ENCODE measurements around the gene PPM1A. TPM values are rescaled to one million over a fixed set of nuclear protein-coding genes. Genes with fewer than 3 reads are reported as not detected.

PPM1A gene
- total and polyA plus RNA-seq, 2 donors (not counting 3 experiments of a cell fraction or from before 2014, with no cell fraction given), result 14.1 to 33.9 TPM

- H3K79me2 ChIP-seq (ENCODE audit: control insufficient read depth, insufficient read depth, low read length), result no peaks in the 10 kb centered on the region
- no peaks in the 10 kb centered on the region for H3K9me3 ChIP-seq (replicated peaks; ENCODE audit: control insufficient read depth, insufficient read depth, low read length)
- H3K9me1 ChIP-seq (replicated peaks; ENCODE audit: control insufficient read depth, extremely low read depth, insufficient read depth, low read length), result no peaks in the 10 kb centered on the region
- H3K36me3 ChIP-seq (ENCODE audit: control insufficient read depth in 2 of 2, extremely low read depth in 1 of 2, insufficient read depth in 2 of 2, low read length in 2 of 2), result no peaks in the 10 kb centered on the region
- dilution Hi-C loops (cut with MboI; ENCODE audit: extremely low pct_ligation_motif_present, low sequenced_read_pairs), result no loop called here
- POLR2A ChIA-PET, result no interaction called here
- intact Hi-C loops (cut with micrococcal nuclease), result no loop called here
- CTCF ChIA-PET, result interaction anchor here (1.1 to 2.7 kb wide), 2 partner anchors 11 to 60 kb away, joined by 3 to 23 read pairs; no protein-coding TSS in a partner anchor
- peaks cover 2% of the 10 kb centered on the region for H3K4me1 ChIP-seq (ENCODE audit: control insufficient read depth, extremely low read depth, insufficient read depth, low read length)
- no peak overlapping the region for H2AFZ ChIP-seq (ENCODE audit: low read depth, low read length)
- no peak for TF ChIP-seq EZH2 (IDR thresholded peaks at IDR 0.05; ENCODE audit: borderline replicate concordance, low read depth, low read length, severe bottlenecking)
- no peak for TF ChIP-seq GATA2 (IDR thresholded peaks at IDR 0.05; ENCODE audit: insufficient read depth, insufficient read length, low read depth, low read length)
- TF ChIP-seq JUN (IDR thresholded peaks at IDR 0.05; ENCODE audit: borderline replicate concordance, insufficient read depth, insufficient read length, low read depth), result no peak
- TF ChIP-seq POLR2AphosphoS5 (IDR thresholded peaks at IDR 0.05; ENCODE audit: insufficient read depth, low read depth, low read length), result no peak
- no peak for TF ChIP-seq FOS (IDR thresholded peaks at IDR 0.05; ENCODE audit: borderline replicate concordance, insufficient read depth, low read length)
- no peak for TF ChIP-seq CTCF (IDR thresholded peaks at IDR 0.05; ENCODE audit: extremely low read depth in 1 of 2, insufficient read depth in 1 of 2, low read depth in 1 of 2, low read length in 2 of 2)
- TF ChIP-seq POLR2A (IDR thresholded peaks at IDR 0.05; ENCODE audit: low read depth, low read length), result no peak
- no peak for TF ChIP-seq MYC (IDR thresholded peaks at IDR 0.05; ENCODE audit: low read depth, low read length)
- no peak for TF ChIP-seq MAX (IDR thresholded peaks at IDR 0.05; ENCODE audit: insufficient read depth, insufficient read length)
- no peaks in the 10 kb centered on the region for H4K20me1 ChIP-seq (replicated peaks; ENCODE audit: control insufficient read depth, extremely low read depth, insufficient read depth, low read length)
- no peak for DNase-seq (ENCODE audit: low read depth, low spot score)
- H3K9ac ChIP-seq (replicated peaks; ENCODE audit: extremely low read depth, insufficient read depth, low read length), result no peak overlapping the region
- no peak for FAIRE-seq
- peaks cover 39 to 60% of the 10 kb centered on the region in 2 experiments for H3K27me3 ChIP-seq (ENCODE audit: control insufficient read depth in 2 of 2, insufficient read depth in 2 of 2, low read length in 2 of 2)
- BruUV-seq (replicated peaks), result no TSS peak
- no peak overlapping the region for H3K4me2 ChIP-seq (ENCODE audit: insufficient read depth, low read length)
- H3K27ac ChIP-seq (ENCODE audit: insufficient read depth, low read depth, low read length), result no peak overlapping the region
- H3K4me3 ChIP-seq (replicated peaks in 1 of 3; ENCODE audit: insufficient read depth in 1 of 3, low read depth in 1 of 3, low read length in 3 of 3), result no peak overlapping the region
Observed at GRCh38 chr14:60326274-60326673, 77.3 kb downstream of the PPM1A start.
